ENCODE data around the gene RICTOR.

GRCh38 chr5:38896760-38897159, 177.4 kb downstream of the RICTOR start:
- TF ChIP-seq CTCF (IDR thresholded peaks at IDR 0.05; ENCODE audit: poor library complexity, severe bottlenecking) (no peak), EZH2 (IDR thresholded peaks at IDR 0.05; ENCODE audit: borderline replicate concordance, insufficient read depth, low read length, poor library complexity, severe bottlenecking) (no peak), SMC3 (conservative IDR thresholded peaks at IDR 0.05; ENCODE audit: poor library complexity) (no peak), RAD21 (conservative IDR thresholded peaks at IDR 0.05) (no peak), EP300 (conservative IDR thresholded peaks at IDR 0.05; ENCODE audit: poor library complexity, severe bottlenecking) (no peak)

Data from neural cell (in vitro differentiated cells).